Fibroblast of lung (primary cell): Measurements from ENCODE around the gene GFER. TPM values are rescaled to one million over a fixed set of nuclear protein-coding genes. Genes with fewer than 3 reads are reported as not detected.

Experiments used
- DNase-seq, 2 donors: peaks; one replicate each; pipeline versions ENCODE4 v3.0.0 to v3.0.0-alpha.2; 2010; ENCODE audit warnings: low read depth in 2 of 2
- H2AFZ ChIP-seq: 2 replicates; pipeline ENCODE4 v1.5.1; 2012; ENCODE audit warnings: low read length, control low read depth, inconsistent platforms
- H3K27ac ChIP-seq: 2 replicates; pipeline ENCODE4 v1.5.1; 2011; ENCODE audit warnings: low read length, control low read depth; ENCODE audit not compliant: insufficient read depth
- H3K27me3 ChIP-seq: 2 replicates; pipeline ENCODE4 v1.5.1; 2011; ENCODE audit warnings: mild to moderate bottlenecking, low read length; ENCODE audit not compliant: control insufficient read depth, insufficient read depth
- H3K36me3 ChIP-seq: 2 replicates; pipeline ENCODE4 v1.5.1; 2011; ENCODE audit warnings: low read length; ENCODE audit not compliant: control insufficient read depth, insufficient read depth
- H3K4me1 ChIP-seq: 2 replicates; pipeline ENCODE4 v1.5.1; 2011; ENCODE audit warnings: low read length; ENCODE audit not compliant: control insufficient read depth, insufficient read depth; ENCODE audit errors: extremely low read depth
- H3K4me2 ChIP-seq: 2 replicates; pipeline ENCODE4 v1.5.1; 2011; ENCODE audit warnings: low read length, control low read depth; ENCODE audit not compliant: insufficient read depth; ENCODE audit errors: extremely low read depth
- H3K4me3 ChIP-seq, 4 experiments: fragments of 200-600 bp in 1 of 4; sonication (generic) in 1 of 4; replicated peaks in 1 of 4; 2 replicates each; pipeline ENCODE4 v1.5.1; 2011 to 2016; ENCODE audit warnings: low read length in 4 of 4, low read depth in 3 of 4, mild to moderate bottlenecking in 3 of 4, control low read depth in 2 of 4, inconsistent platforms in 1 of 4, mixed read lengths in 1 of 4; ENCODE audit not compliant: insufficient read depth in 1 of 4; ENCODE audit errors: control extremely low read depth in 1 of 4
- H3K79me2 ChIP-seq: 2 replicates; pipeline ENCODE4 v1.5.1; 2012; ENCODE audit warnings: mild to moderate bottlenecking, low read length, inconsistent platforms; ENCODE audit not compliant: control insufficient read depth, insufficient read depth
- H3K9ac ChIP-seq: 2 replicates; pipeline ENCODE4 v1.5.1; 2011; ENCODE audit warnings: mild to moderate bottlenecking, low read length, control low read depth; ENCODE audit not compliant: insufficient read depth
- H3K9me3 ChIP-seq: 2 replicates; pipeline ENCODE4 v1.5.1; 2012; ENCODE audit warnings: low read depth, low read length; ENCODE audit not compliant: control insufficient read depth, insufficient read depth
- H4K20me1 ChIP-seq: 2 replicates; pipeline ENCODE4 v1.5.1; 2011; ENCODE audit warnings: low read length; ENCODE audit not compliant: control insufficient read depth, insufficient read depth; ENCODE audit errors: extremely low read depth
- EZH2 ChIP-seq: IDR thresholded peaks from 2 replicates; pipeline ENCODE4 v1.5.1; 2012; ENCODE audit warnings: low read length, control low read depth, mild to moderate bottlenecking; ENCODE audit errors: missing control alignments
- polyA plus RNA-seq, 2 donors: library from polyadenylated mRNA; depleted of rRNA in 1 of 2; stranded (reverse) in 1 of 2; unstranded in 1 of 2; fragments of >200 nt; gene quantifications; 2 replicates each; pipeline ENCODE4 v1.2.1, GENCODE V29; 2011 to 2012; ENCODE audit warnings: missing spikeins in 1 of 2
- total RNA-seq: library from RNA; depleted of rRNA; stranded (reverse); fragments of >200 nt; gene quantifications from 2 replicates; pipeline ENCODE4 v1.2.1, GENCODE V29; 2014
- TF ChIP-seq, protein P1 (sequence below), 2 donors: IDR thresholded peaks in 1 of 2; conservative IDR thresholded peaks in 1 of 2; 1 replicate in 1 of 2; 2 replicates in 1 of 2; pipeline ENCODE4 v1.5.1; 2011 to 2012; ENCODE audit warnings: low read length in 2 of 2, control low read depth in 1 of 2, inconsistent platforms in 1 of 2, low read depth in 1 of 2, mild to moderate bottlenecking in 1 of 2

The GFER gene
- total and polyA plus RNA-seq, 2 donors (not counting 1 experiment from before 2014, with no cell fraction given): 7.5 to 13.2 TPM

- peaks cover 31% of the 10 kb centered on the region for H3K4me1 ChIP-seq
- H4K20me1 ChIP-seq: no peaks in the 10 kb centered on the region
- no peak for DNase-seq
- peaks cover 2% of the 10 kb centered on the region for H3K36me3 ChIP-seq
- H3K9me3 ChIP-seq: no peaks in the 10 kb centered on the region
- H3K27ac ChIP-seq: no peak overlapping the region
- no peak overlapping the region for H3K4me2 ChIP-seq
- H3K9ac ChIP-seq: no peak overlapping the region
- no peaks in the 10 kb centered on the region for H3K27me3 ChIP-seq
- H3K79me2 ChIP-seq: peaks cover 14% of the 10 kb centered on the region
- H2AFZ ChIP-seq: no peak overlapping the region
- no peak for TF ChIP-seq EZH2
- TF ChIP-seq, protein P1, sequence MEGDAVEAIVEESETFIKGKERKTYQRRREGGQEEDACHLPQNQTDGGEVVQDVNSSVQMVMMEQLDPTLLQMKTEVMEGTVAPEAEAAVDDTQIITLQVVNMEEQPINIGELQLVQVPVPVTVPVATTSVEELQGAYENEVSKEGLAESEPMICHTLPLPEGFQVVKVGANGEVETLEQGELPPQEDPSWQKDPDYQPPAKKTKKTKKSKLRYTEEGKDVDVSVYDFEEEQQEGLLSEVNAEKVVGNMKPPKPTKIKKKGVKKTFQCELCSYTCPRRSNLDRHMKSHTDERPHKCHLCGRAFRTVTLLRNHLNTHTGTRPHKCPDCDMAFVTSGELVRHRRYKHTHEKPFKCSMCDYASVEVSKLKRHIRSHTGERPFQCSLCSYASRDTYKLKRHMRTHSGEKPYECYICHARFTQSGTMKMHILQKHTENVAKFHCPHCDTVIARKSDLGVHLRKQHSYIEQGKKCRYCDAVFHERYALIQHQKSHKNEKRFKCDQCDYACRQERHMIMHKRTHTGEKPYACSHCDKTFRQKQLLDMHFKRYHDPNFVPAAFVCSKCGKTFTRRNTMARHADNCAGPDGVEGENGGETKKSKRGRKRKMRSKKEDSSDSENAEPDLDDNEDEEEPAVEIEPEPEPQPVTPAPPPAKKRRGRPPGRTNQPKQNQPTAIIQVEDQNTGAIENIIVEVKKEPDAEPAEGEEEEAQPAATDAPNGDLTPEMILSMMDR (conservative IDR thresholded peaks at IDR 0.05 in 1 of 2, IDR thresholded peaks at IDR 0.05 in 1 of 2; ENCODE audit: low read depth in 1 of 2, low read length in 2 of 2): no peak
- no peak overlapping the region for H3K4me3 ChIP-seq
These were observed 46.0 kb downstream of the GFER start for GRCh38 chr16:2030036-2030435.

DNA sequence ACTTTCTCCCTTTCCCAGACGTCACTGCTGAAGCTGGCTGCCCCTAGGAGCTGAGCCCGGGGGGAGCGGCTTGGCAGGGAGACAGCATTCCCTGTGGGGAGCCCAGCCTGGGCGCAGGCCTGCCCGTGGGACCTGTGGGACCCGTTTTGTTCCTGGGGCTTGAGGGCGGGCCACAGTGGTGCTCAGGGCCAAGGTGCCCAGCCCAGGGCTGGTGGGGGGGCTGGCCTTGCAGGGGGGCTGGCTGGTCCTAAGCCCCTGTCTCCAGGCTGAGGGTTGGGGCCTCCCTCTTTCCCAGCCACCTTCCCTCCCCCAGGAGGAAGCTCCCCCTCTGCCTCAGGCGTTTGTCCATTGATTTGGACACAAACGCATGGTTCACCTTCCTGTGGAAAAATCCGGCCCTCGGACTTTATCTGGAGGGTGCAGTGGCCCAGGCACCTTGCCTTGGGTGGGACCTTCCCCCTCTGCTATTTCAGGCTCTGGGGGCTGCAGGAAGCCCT lies 47.1 kb downstream of the GFER start:
- Histone ChIP-seq H3K27ac (no peak overlapping the region), H3K4me2 (no peak overlapping the region), H3K4me3 (no peak overlapping the region), H3K79me2 (peaks cover 14% of the 10 kb centered on the region), H4K20me1 (no peaks in the 10 kb centered on the region), H3K9me3 (no peaks in the 10 kb centered on the region), H3K4me1 (peaks cover 40% of the 10 kb centered on the region), H3K36me3 (peaks cover 2% of the 10 kb centered on the region), H3K9ac (no peak overlapping the region), H3K27me3 (no peaks in the 10 kb centered on the region), H2AFZ (no peak overlapping the region)
- TF ChIP-seq, protein P1 (conservative IDR thresholded peaks at IDR 0.05 in 1 of 2, IDR thresholded peaks at IDR 0.05 in 1 of 2; ENCODE audit: low read depth in 1 of 2, low read length in 2 of 2): no peak
- no peak for TF ChIP-seq EZH2
- no peak for DNase-seq

GRCh38 chr16:2032285-2033056 lies 48.5 kb downstream of the GFER start:
- Histone ChIP-seq H3K9me3 (no peaks in the 10 kb centered on the region), H3K27me3 (no peaks in the 10 kb centered on the region), H4K20me1 (no peaks in the 10 kb centered on the region), H3K4me1 (peaks cover 39% of the 10 kb centered on the region), H3K36me3 (peaks cover 15% of the 10 kb centered on the region), H3K9ac (peak overlapping the region; percentile 80), H3K4me2 (peak overlapping the region; percentile 93), H2AFZ (no peak overlapping the region), H3K4me3 (peak overlapping the region in 3 of 4 experiments; percentile 31 to 54 (median 45)), H3K79me2 (peaks cover 21% of the 10 kb centered on the region), H3K27ac (peak overlapping the region; percentile 94)
- no peak for TF ChIP-seq EZH2
- TF ChIP-seq, protein P1 (conservative IDR thresholded peaks at IDR 0.05 in 1 of 2, IDR thresholded peaks at IDR 0.05 in 1 of 2; ENCODE audit: low read depth in 1 of 2, low read length in 2 of 2): no peak
- DNase-seq: peak in 1 of 2 donors; percentile 56
